ENCODE measurements around the gene PMVK.

The PMVK gene

GRCh38 chr1:154899041-154899440 lies 37.5 kb downstream of the PMVK start:
- Mint-ChIP-seq H3K36me3 (ENCODE audit: low read depth) (no peaks in the 10 kb centered on the region), H3K27me3 (no peaks in the 10 kb centered on the region), H3K27ac (no peak overlapping the region), H3K4me1 (no peaks in the 10 kb centered on the region), H3K9me3 (no peaks in the 10 kb centered on the region), H3K4me3 (no peak overlapping the region)
- no peak for ATAC-seq
- DNase-seq, result no peak

- Mint-ChIP-seq H3K4me3 (no peak overlapping the region), H3K36me3 (ENCODE audit: low read depth) (no peaks in the 10 kb centered on the region), H3K27ac (no peak overlapping the region), H3K4me1 (peaks cover 2% of the 10 kb centered on the region), H3K27me3 (no peaks in the 10 kb centered on the region), H3K9me3 (no peaks in the 10 kb centered on the region)
- DNase-seq (no peak), ATAC-seq (no peak)
Measured at GRCh38 chr1:154896771-154897286, 39.7 kb downstream of the PMVK start.

DNA sequence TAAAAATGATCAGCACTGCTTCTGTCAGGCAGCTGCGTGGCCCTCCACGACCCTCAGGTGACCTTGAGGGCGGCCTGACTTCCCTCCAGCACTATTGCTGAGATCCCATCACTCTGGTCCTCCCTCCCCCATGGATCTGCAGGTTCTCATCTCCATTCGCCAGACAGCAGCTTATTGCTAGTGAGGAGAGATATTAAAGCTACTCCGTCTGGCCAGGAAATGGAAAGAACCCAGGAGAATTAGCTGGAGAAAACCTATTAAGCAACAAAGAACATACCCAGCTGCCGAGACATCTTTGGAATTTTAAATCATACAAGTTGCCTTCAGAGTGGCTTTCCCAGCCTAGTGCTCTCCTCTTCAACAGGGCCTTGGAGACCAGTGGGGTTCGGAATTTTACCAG lies 40.7 kb downstream of the PMVK start:
- H3K4me3 Mint-ChIP-seq, result no peak overlapping the region
- H3K27ac Mint-ChIP-seq, result no peak overlapping the region

DNA sequence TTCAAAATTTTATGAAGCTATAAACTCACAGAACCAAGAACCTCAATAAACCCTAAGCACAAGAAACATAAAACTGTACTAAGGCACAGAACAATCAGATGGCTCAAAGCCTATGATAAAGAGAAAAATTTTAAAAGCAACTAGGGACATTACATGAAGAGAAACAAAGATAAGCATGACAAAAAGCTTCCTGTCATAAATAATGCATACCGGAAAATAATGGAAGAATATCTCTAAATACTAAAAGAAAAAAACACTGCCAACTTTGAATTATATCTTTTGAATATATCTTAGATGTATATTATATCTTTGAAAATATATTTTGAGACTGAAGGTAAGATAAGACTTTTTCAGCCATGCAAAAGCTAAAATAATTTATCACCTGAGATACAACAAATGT lies 45.1 kb downstream of the PMVK start:
- no peaks in the 10 kb centered on the region for H3K9me3 Mint-ChIP-seq
- DNase-seq, result no peak
- no peaks in the 10 kb centered on the region for H3K36me3 Mint-ChIP-seq (ENCODE audit: low read depth)
- no peak for ATAC-seq
- no peak overlapping the region for H3K27ac Mint-ChIP-seq
- H3K4me3 Mint-ChIP-seq, result no peak overlapping the region
- H3K4me1 Mint-ChIP-seq, result peaks cover 5% of the 10 kb centered on the region
- H3K27me3 Mint-ChIP-seq, result no peaks in the 10 kb centered on the region

More for the DNA sequence above, 40.7 kb downstream of the PMVK start:
- ATAC-seq (no peak), DNase-seq (no peak)
- Mint-ChIP-seq H3K36me3 (ENCODE audit: low read depth) (no peaks in the 10 kb centered on the region), H3K9me3 (no peaks in the 10 kb centered on the region), H3K27me3 (no peaks in the 10 kb centered on the region), H3K4me1 (peaks cover 2% of the 10 kb centered on the region)

- ATAC-seq (no peak), DNase-seq (no peak)
- Mint-ChIP-seq H3K4me3 (no peak overlapping the region), H3K4me1 (peaks cover 12% of the 10 kb centered on the region), H3K9me3 (no peaks in the 10 kb centered on the region), H3K36me3 (ENCODE audit: low read depth) (no peaks in the 10 kb centered on the region), H3K27ac (no peak overlapping the region), H3K27me3 (no peaks in the 10 kb centered on the region)
Measured at GRCh38 chr1:154888757-154889156, 47.8 kb downstream of the PMVK start.

DNA sequence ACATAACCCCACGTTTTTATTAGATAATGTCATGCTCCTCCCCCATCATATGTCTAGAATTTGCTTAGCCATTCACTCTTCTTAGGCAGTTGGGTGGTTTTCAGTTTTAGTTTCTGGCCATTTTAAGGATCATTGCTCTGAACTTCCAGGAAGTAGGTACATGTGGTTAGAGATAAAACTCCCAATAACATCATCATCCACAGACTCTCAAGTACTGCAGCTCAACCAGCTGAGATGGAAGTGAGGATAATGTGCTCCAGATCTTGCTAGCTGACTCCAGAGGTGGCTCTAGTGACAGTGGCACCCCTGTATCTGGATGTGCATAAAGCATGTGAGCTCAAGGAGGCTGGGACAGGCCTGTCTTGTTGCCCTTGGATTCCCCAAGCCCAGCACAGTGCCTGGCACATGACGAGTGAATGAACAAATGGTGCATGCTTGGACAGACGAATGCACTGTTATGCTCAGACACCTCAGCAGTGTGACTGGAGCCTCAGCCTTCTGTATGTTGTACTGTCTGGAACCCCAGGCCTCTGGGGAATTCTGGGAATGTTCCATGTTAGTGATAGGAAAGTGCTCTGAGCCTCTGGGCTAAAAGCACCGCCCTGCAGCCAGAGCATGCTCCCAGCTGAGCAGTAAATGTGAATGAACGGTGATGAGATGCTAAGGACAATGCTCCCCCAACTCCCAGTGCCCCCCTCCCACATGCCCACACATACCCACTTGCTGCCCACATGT lies 50.1 kb downstream of the PMVK start:
- DNase-seq (no peak), ATAC-seq (peak; percentile 28)
- no peaks in the 10 kb centered on the region for H3K9me3 Mint-ChIP-seq
- no peak overlapping the region for H3K27ac Mint-ChIP-seq
- peaks cover 10% of the 10 kb centered on the region for H3K4me1 Mint-ChIP-seq
- H3K27me3 Mint-ChIP-seq, result peaks cover 3% of the 10 kb centered on the region
- H3K4me3 Mint-ChIP-seq, result no peak overlapping the region
- H3K36me3 Mint-ChIP-seq (ENCODE audit: low read depth), result no peaks in the 10 kb centered on the region

GRCh38 chr1:154884869-154885701 lies 51.4 kb downstream of the PMVK start:
- DNase-seq (no peak), ATAC-seq (no peak)
- Mint-ChIP-seq H3K36me3 (ENCODE audit: low read depth) (no peaks in the 10 kb centered on the region), H3K4me1 (peaks cover 10% of the 10 kb centered on the region), H3K9me3 (no peaks in the 10 kb centered on the region), H3K4me3 (no peak overlapping the region), H3K27me3 (peaks cover 3% of the 10 kb centered on the region), H3K27ac (no peak overlapping the region)

DNA sequence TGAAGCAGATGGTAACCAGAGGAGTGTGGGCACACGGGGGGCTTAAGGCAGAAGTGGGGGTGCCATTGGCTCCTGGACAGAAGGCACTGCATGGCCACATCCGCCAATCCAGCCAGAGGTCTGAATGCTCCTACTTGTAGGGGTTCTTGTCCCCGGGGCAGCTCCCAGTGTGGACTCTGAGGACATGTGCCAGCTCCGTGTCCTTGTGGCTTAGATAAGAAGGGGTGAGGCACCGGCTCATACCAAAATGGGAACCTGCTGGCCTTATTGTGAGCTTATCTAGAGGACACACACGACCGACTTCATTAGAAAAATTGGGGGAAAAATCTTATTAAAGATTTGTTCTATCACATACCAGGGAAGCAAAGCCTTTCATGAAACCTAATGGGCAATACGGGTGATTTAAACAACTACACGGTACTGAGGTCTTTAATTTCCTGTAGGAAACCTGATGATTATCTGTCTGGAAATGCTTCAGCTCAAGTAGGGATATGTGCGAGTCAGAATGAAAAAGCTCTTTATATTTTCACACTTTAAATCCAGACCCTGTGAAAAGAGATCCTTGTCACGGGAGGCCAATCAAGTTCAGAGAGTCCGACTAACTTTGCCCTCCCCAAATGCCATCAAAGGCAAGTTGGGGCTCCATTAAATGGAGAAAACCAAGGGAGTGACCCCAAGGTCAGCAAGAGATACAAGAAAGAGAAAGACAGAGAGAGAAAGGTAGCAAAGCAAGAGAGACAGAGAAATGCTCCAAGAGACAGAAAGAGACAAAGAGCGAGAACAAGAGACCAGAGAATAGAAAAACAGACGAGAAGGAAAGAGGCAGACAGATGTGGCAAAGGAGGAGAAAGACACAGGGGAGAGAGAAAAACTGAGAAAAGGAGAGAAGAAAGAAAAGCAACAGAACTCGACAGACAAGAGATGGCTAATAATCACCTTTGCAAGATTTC lies 52.3 kb downstream of the PMVK start:
- ATAC-seq, result no peak
- DNase-seq, result no peak
- H3K27ac Mint-ChIP-seq, result no peak overlapping the region
- H3K4me3 Mint-ChIP-seq, result no peak overlapping the region
- no peaks in the 10 kb centered on the region for H3K36me3 Mint-ChIP-seq (ENCODE audit: low read depth)
- H3K27me3 Mint-ChIP-seq, result peaks cover 3% of the 10 kb centered on the region
- H3K9me3 Mint-ChIP-seq, result no peaks in the 10 kb centered on the region
- peaks cover 10% of the 10 kb centered on the region for H3K4me1 Mint-ChIP-seq

DNA sequence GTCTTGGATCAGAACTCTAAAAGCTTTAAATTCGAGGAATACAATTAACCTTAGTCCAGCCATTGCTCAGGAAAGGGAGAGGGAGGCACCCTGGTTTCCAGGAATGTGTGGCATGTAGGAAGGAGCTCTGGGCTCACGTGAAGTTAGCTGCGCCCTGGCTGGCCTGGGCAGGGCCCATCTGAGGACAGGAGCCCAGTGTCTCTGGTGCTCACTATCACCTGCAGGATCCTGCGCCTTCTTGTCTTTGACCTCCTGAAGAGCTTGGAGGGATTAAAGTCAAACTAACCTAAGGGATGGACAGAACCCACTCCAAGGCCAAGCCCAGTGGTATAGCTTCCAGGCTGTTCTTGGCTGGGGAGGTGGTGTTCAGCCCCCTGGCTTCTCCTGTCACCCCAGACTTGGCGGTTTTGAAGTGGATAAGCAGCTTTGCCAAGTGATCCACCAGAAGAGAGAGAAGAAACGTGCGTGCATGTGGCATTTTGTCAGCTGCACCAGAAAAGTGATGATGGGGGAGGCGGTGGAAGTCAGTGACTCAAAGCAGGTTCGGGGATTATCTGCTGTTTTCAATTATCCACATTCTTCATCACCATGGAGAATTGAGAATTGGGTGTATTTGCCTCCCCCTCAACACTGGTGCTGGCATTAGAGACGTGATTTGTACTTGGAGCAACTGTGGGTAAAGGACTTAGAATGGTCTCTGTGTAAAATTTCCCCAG lies 54.5 kb downstream of the PMVK start:
- H3K4me3 Mint-ChIP-seq, result no peak overlapping the region
- peaks cover 7% of the 10 kb centered on the region for H3K4me1 Mint-ChIP-seq
- H3K27ac Mint-ChIP-seq, result no peak overlapping the region
- no peaks in the 10 kb centered on the region for H3K9me3 Mint-ChIP-seq
- peaks cover 3% of the 10 kb centered on the region for H3K27me3 Mint-ChIP-seq
- DNase-seq, result no peak
- no peaks in the 10 kb centered on the region for H3K36me3 Mint-ChIP-seq (ENCODE audit: low read depth)
- ATAC-seq, result no peak

- Mint-ChIP-seq H3K27ac (no peak overlapping the region), H3K9me3 (no peaks in the 10 kb centered on the region), H3K4me3 (no peak overlapping the region), H3K4me1 (no peaks in the 10 kb centered on the region), H3K36me3 (ENCODE audit: low read depth) (no peaks in the 10 kb centered on the region), H3K27me3 (peaks cover 3% of the 10 kb centered on the region)
- DNase-seq, result no peak
- ATAC-seq, result no peak
Measured at GRCh38 chr1:154880671-154881070, 55.8 kb downstream of the PMVK start.

DNA sequence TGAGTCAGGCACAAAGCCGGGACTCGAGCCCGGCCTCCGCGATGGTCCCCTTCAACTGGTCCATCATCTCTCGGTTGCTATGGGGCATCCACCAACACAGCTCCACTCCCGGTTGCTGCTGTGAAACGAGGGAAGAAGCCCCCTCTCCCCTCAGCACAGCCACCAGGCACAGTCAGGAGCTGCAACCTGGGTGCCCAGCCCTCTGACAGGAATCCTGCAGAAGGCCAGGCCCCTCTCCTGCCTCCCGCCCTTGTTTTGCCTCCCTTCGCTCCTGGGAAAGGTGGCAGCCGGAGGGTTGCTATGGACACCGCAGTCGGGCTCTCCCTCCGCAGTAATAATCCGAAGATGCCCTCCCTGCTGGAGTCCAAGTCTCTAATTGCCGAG lies 57.5 kb downstream of the PMVK start:
- Mint-ChIP-seq H3K9me3 (no peaks in the 10 kb centered on the region), H3K4me3 (no peak overlapping the region), H3K27me3 (peaks cover 3% of the 10 kb centered on the region), H3K27ac (no peak overlapping the region), H3K36me3 (ENCODE audit: low read depth) (no peaks in the 10 kb centered on the region), H3K4me1 (peaks cover 6% of the 10 kb centered on the region)
- ATAC-seq (no peak), DNase-seq (no peak)

DNA sequence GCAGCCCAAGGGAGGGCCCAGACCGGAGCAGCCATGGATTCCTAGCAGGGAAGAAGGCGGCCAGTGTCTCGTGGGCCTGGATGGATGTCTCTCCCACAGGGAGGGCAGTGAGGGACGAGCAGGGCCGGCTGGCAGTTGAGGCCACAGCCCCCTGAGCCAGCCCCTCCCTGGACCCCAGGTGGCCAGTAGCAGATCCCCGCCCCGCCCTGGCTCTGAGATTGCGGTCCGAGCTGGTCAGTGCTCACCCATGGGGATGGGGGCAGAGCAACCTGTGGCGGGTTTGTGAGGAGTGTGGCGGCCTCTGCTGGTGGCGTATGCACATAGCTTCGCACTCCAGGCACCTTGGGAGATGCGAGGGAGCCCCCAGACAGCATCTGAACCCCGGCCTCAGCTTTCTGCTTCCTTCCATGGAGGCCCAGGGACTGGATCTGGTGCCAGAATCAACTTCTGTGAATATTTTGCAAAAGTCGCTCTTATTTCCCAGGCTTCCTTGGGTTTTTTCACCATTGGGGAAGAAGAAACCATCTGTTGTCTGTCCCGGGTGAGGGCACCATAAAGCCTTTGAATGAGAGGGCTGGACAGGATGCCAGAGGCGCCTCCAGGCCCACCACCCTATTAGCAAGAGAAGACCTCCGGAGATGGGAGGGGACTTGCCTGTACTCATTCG lies 58.0 kb downstream of the PMVK start:
- Mint-ChIP-seq H3K27ac (no peak overlapping the region), H3K27me3 (peaks cover 3% of the 10 kb centered on the region), H3K9me3 (no peaks in the 10 kb centered on the region), H3K4me3 (no peak overlapping the region), H3K36me3 (ENCODE audit: low read depth) (no peaks in the 10 kb centered on the region), H3K4me1 (peaks cover 12% of the 10 kb centered on the region)
- ATAC-seq (peak; percentile 85), DNase-seq (peak; percentile 77)

DNA sequence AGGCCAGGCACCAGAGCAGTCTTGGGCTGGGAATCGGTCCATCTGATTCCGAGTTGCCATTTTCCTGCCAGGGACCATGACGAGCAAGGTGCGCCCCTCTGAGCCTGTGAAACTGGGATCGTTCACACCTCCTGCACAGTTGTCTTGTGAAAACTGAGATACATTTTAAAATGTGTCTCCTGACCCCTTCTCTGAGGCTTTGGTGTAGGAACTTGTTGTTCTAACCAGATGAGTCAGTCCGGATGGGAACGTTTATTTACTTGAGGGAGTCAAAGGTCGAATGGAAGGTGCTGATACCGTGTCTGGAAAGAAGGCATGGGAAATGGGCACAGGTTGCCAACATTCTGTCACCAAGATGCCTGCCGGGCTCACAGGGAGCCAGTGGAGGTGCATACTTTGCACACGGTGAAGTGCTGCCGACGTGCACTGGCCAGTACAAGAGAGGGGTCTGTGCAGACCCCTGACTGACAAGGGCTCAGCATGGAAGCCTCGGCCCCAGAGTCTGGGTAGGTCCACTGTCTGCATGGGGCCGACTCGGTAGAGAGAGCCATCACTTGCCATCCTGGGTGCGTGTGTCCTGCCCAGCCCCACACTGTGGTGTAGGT lies 59.0 kb downstream of the PMVK start:
- H3K27me3 Mint-ChIP-seq, result peaks cover under 1% of the 10 kb centered on the region
- no peaks in the 10 kb centered on the region for H3K36me3 Mint-ChIP-seq (ENCODE audit: low read depth)
- DNase-seq, result no peak
- H3K4me1 Mint-ChIP-seq, result peaks cover 17% of the 10 kb centered on the region
- no peak overlapping the region for H3K4me3 Mint-ChIP-seq
- no peak overlapping the region for H3K27ac Mint-ChIP-seq
- H3K9me3 Mint-ChIP-seq, result no peaks in the 10 kb centered on the region
- ATAC-seq, result no peak

Data from activated naive CD8-positive, alpha-beta T cell treated with anti-CD3 and anti-CD28 coated beads, Interleukin-2, amount 50 U/mL, for 24 hours (primary cell).